Measurements from ENCODE around the gene PLEKHM3. TPM values are rescaled to one million over a fixed set of nuclear protein-coding genes. Genes with fewer than 3 reads are reported as not detected.

The PLEKHM3 gene
- total RNA-seq, 1 experiment from 2014 or later, result 2.5 TPM

- CTCF ChIA-PET, result no interaction called here
- DNase-seq (ENCODE audit: low read depth, low spot score), result no peak
Measured at GRCh38 chr2:207863345-207863744, 162.0 kb downstream of the PLEKHM3 start.

GRCh38 chr2:207861789-207862188 is 163.5 kb downstream of the PLEKHM3 start:
- ChIA-PET CTCF (no interaction called here), POLR2A (no interaction called here)
- in situ Hi-C loops (cut with HindIII; ENCODE audit: low pct_unique_long_range_greater_than_20kb, low sequenced_read_pairs), result no loop called here
- Histone ChIP-seq H3K36me3 (ENCODE audit: control insufficient read depth, insufficient read depth, low read length) (no peaks in the 10 kb centered on the region), H3K27ac (ENCODE audit: low read length) (no peak overlapping the region), H3K9me3 (ENCODE audit: control insufficient read depth, insufficient read depth, low read depth, low read length) (no peaks in the 10 kb centered on the region), H3K4me3 (ENCODE audit: low read depth in 2 of 2, low read length in 2 of 2) (no peak overlapping the region), H3K27me3 (ENCODE audit: control insufficient read depth, insufficient read depth, low read length) (no peaks in the 10 kb centered on the region), H3K4me1 (ENCODE audit: control insufficient read depth, insufficient read depth, low read length) (no peaks in the 10 kb centered on the region)
- TF ChIP-seq POLR2AphosphoS5 (IDR thresholded peaks at IDR 0.05; ENCODE audit: low read depth, low read length) (no peak), TCF7L2 (IDR thresholded peaks at IDR 0.05; ENCODE audit: low read depth, low read length) (no peak), CTCF (IDR thresholded peaks at IDR 0.05) (no peak), REST (IDR thresholded peaks at IDR 0.05; ENCODE audit: insufficient read depth in 1 of 2, low read depth in 2 of 2, low read length in 1 of 2) (no peak), SIN3A (IDR thresholded peaks at IDR 0.05; ENCODE audit: borderline replicate concordance, insufficient read depth, low read depth, low read length) (no peak)
- ATAC-seq (no peak), DNase-seq (ENCODE audit: low read depth, low spot score) (no peak)
- intact Hi-C loops (cut with micrococcal nuclease; ENCODE audit: unreplicated experiment), result no loop called here
- BruUV-seq (replicated peaks), result no TSS peak

More at GRCh38 chr2:207863345-207863744, 162.0 kb downstream of the PLEKHM3 start:
- Histone ChIP-seq H3K9me3 (ENCODE audit: control insufficient read depth, insufficient read depth, low read depth, low read length) (no peaks in the 10 kb centered on the region), H3K4me3 (ENCODE audit: low read depth in 2 of 2, low read length in 2 of 2) (no peak overlapping the region), H3K4me1 (ENCODE audit: control insufficient read depth, insufficient read depth, low read length) (no peaks in the 10 kb centered on the region), H3K27ac (ENCODE audit: low read length) (no peak overlapping the region), H3K27me3 (ENCODE audit: control insufficient read depth, insufficient read depth, low read length) (no peaks in the 10 kb centered on the region), H3K36me3 (ENCODE audit: control insufficient read depth, insufficient read depth, low read length) (no peaks in the 10 kb centered on the region)
- ATAC-seq, result no peak
- in situ Hi-C loops (cut with HindIII; ENCODE audit: low pct_unique_long_range_greater_than_20kb, low sequenced_read_pairs), result no loop called here
- TF ChIP-seq TCF7L2 (IDR thresholded peaks at IDR 0.05; ENCODE audit: low read depth, low read length) (no peak), POLR2AphosphoS5 (IDR thresholded peaks at IDR 0.05; ENCODE audit: low read depth, low read length) (no peak), REST (IDR thresholded peaks at IDR 0.05; ENCODE audit: insufficient read depth in 1 of 2, low read depth in 2 of 2, low read length in 1 of 2) (no peak), SIN3A (IDR thresholded peaks at IDR 0.05; ENCODE audit: borderline replicate concordance, insufficient read depth, low read depth, low read length) (no peak)
- POLR2A ChIA-PET, result no interaction called here
- intact Hi-C loops (cut with micrococcal nuclease; ENCODE audit: unreplicated experiment), result no loop called here
- no TSS peak for BruUV-seq (replicated peaks)

All from Panc1 (cell line).